CD1c-positive myeloid dendritic cell (primary cell): ENCODE results near the gene LRRC63.

Source experiments
- DNase-seq: peaks from one replicate; pipeline ENCODE4 v3.0.0-alpha.2; 2016; ENCODE audit errors: extremely low spot score

LRRC63 gene

GRCh38 chr13:46310066-46310465, 98.3 kb downstream of the LRRC63 start:
- DNase-seq, result no peak

- DNase-seq, result no peak
These were observed 99.5 kb downstream of the LRRC63 start for GRCh38 chr13:46311217-46311616.

GRCh38 chr13:46313024-46313423, 101.3 kb downstream of the LRRC63 start:
- peak; percentile 38 for DNase-seq

GRCh38 chr13:46313432-46314257, 101.9 kb downstream of the LRRC63 start:
- no peak for DNase-seq

- no peak for DNase-seq
These were observed 102.9 kb downstream of the LRRC63 start for GRCh38 chr13:46314587-46314986.

- no peak for DNase-seq
These were observed 103.3 kb downstream of the LRRC63 start for GRCh38 chr13:46315036-46315435.

GRCh38 chr13:46315491-46316075, 103.9 kb downstream of the LRRC63 start:
- no peak for DNase-seq

- DNase-seq, result no peak
These were observed 105.4 kb downstream of the LRRC63 start for GRCh38 chr13:46317120-46317519.

- peak; percentile 47 for DNase-seq
These were observed 107.3 kb downstream of the LRRC63 start for GRCh38 chr13:46318986-46319385.

- DNase-seq, result peak; percentile 47
These were observed 108.7 kb downstream of the LRRC63 start for GRCh38 chr13:46320406-46320805.

GRCh38 chr13:46320821-46321220, 109.1 kb downstream of the LRRC63 start:
- DNase-seq, result no peak

GRCh38 chr13:46321494-46322225, 109.9 kb downstream of the LRRC63 start:
- peak; percentile 81 for DNase-seq

GRCh38 chr13:46324976-46325375, 113.2 kb downstream of the LRRC63 start:
- no peak for DNase-seq
